H1 (cell line): ENCODE results near the gene RNF38. TPM values are rescaled to one million over a fixed set of nuclear protein-coding genes. Genes with fewer than 3 reads are reported as not detected.

ENCODE experiments used
- CTCF ChIA-PET: fragments of 300-600 bp; sonication (Branson Sonifier 250); formaldehyde crosslinking; loops from one replicate; lab custom pipeline; 2021; ENCODE audit not compliant: partially characterized antibody; lab: Charles Lee
- POLR2A ChIA-PET: fragments of 300-600 bp; sonication (Branson Sonifier 250); formaldehyde crosslinking; loops from one replicate; lab custom pipeline; 2021; ENCODE audit warnings: inconsistent platforms; ENCODE audit not compliant: partially characterized antibody; lab: Charles Lee
- DNase-seq, 2 experiments: peaks; one replicate each; pipeline versions ENCODE4 v3.0.0 to v3.0.0-alpha.2; 2010 to 2022; ENCODE audit warnings: low spot score in 2 of 2, low read depth in 1 of 2, mixed read lengths in 1 of 2
- FAIRE-seq: peaks from 2 replicates; lab custom pipeline; 2011; peaks lifted over from hg19 to GRCh38; lab: Jason Lieb, UNC
- H2AFZ ChIP-seq: 2 replicates; pipeline ENCODE4 v1.8.1; 2012; ENCODE audit warnings: low read length, inconsistent platforms
- H2AK5ac ChIP-seq: 2 replicates; pipeline ENCODE4 v1.6.1; 2013; ENCODE audit warnings: low read depth, low read length
- H2BK120ac ChIP-seq: replicated peaks from 2 replicates; pipeline ENCODE3; 2013; ENCODE audit warnings: low read depth, low read length, inconsistent platforms
- H2BK12ac ChIP-seq: 2 replicates; pipeline ENCODE4 v1.6.1; 2013; ENCODE audit warnings: low read depth, low read length
- H2BK15ac ChIP-seq: 2 replicates; pipeline ENCODE4 v1.6.1; 2013; ENCODE audit warnings: low read length
- H2BK20ac ChIP-seq: 2 replicates; pipeline ENCODE4 v1.6.1; 2013; ENCODE audit warnings: low read length
- H2BK5ac ChIP-seq: 2 replicates; pipeline ENCODE4 v1.6.1; 2013; ENCODE audit warnings: low read depth, low read length
- H3K14ac ChIP-seq: 2 replicates; pipeline ENCODE4 v1.6.1; 2013; ENCODE audit warnings: inconsistent platforms; ENCODE audit not compliant: insufficient read length
- H3K18ac ChIP-seq: 2 replicates; pipeline ENCODE4 v1.6.1; 2013; ENCODE audit warnings: low read length; ENCODE audit errors: extremely low read depth
- H3K23ac ChIP-seq: 2 replicates; pipeline ENCODE4 v1.6.1; 2013; ENCODE audit warnings: inconsistent platforms; ENCODE audit not compliant: insufficient read length
- H3K23me2 ChIP-seq: 2 replicates; pipeline ENCODE4 v1.6.1; 2013; ENCODE audit warnings: low read depth, low read length
- H3K27ac ChIP-seq: 2 replicates; pipeline ENCODE4 v1.6.1; 2011; ENCODE audit warnings: low read depth, low read length, inconsistent platforms
- H3K27me3 ChIP-seq, 4 experiments: replicated peaks in 1 of 4; 1 replicate in 1 of 4; 2 replicates in 3 of 4; pipeline versions ENCODE4 v1.6.1 to v1.8.1; 2011 to 2013; ENCODE audit warnings: low read length in 3 of 4, mild to moderate bottlenecking in 3 of 4, inconsistent platforms in 2 of 4, mixed read lengths in 2 of 4, moderate library complexity in 1 of 4; ENCODE audit not compliant: control insufficient read depth in 3 of 4, insufficient read depth in 3 of 4; ENCODE audit errors: extremely low read depth in 1 of 4
- H3K36me3 ChIP-seq, 4 experiments: 2 replicates each; pipeline versions ENCODE4 v1.6.1 to v1.8.1; 2011 to 2013; ENCODE audit warnings: mild to moderate bottlenecking in 4 of 4, low read length in 3 of 4, moderate library complexity in 2 of 4, control low read depth in 1 of 4, inconsistent platforms in 1 of 4; ENCODE audit not compliant: insufficient read depth in 4 of 4, control insufficient read depth in 2 of 4
- H3K4ac ChIP-seq: replicated peaks from 2 replicates; pipeline ENCODE3; 2013; ENCODE audit warnings: low read length, low read depth, mixed read lengths, inconsistent platforms; ENCODE audit not compliant: insufficient read length
- H3K4me1 ChIP-seq, 4 experiments: replicated peaks in 1 of 4; 1 replicate in 1 of 4; 2 replicates in 3 of 4; pipeline versions ENCODE4 v1.6.1 to v1.8.1; 2011 to 2013; ENCODE audit warnings: low read length in 3 of 4, inconsistent platforms in 2 of 4, mixed read lengths in 1 of 4; ENCODE audit not compliant: insufficient read depth in 4 of 4, control insufficient read depth in 3 of 4
- H3K4me2 ChIP-seq, 2 experiments: 2 replicates each; pipeline versions ENCODE4 v1.6.1 to v1.8.1; 2011 to 2013; ENCODE audit warnings: low read depth in 2 of 2, low read length in 2 of 2, control low read depth in 1 of 2, inconsistent platforms in 1 of 2, mild to moderate bottlenecking in 1 of 2; ENCODE audit not compliant: insufficient read depth in 1 of 2
- H3K4me3 ChIP-seq, 4 experiments: fragments of 200-600, 300-600 bp in 1 of 4; sonication (generic), shearing (Covaris generic), sonication (Bioruptor Twin) in 1 of 4; 2 replicates each; pipeline versions ENCODE4 v1.5.1 to v1.8.1; 2011 to 2016; ENCODE audit warnings: low read length in 4 of 4, low read depth in 3 of 4, control low read depth in 2 of 4, inconsistent platforms in 2 of 4, mild to moderate bottlenecking in 2 of 4, mixed read lengths in 1 of 4, moderate library complexity in 1 of 4; ENCODE audit not compliant: insufficient read depth in 2 of 4; ENCODE audit errors: extremely low read depth in 1 of 4
- H3K56ac ChIP-seq: replicated peaks from 2 replicates; pipeline ENCODE3; 2013; ENCODE audit warnings: low read depth, mild to moderate bottlenecking, mixed read lengths, low read length, inconsistent platforms; ENCODE audit not compliant: insufficient read length
- H3K79me1 ChIP-seq: 2 replicates; pipeline ENCODE4 v1.6.1; 2013; ENCODE audit warnings: low read depth, low read length, control low read depth
- H3K79me2 ChIP-seq, 2 experiments: 2 replicates each; pipeline versions ENCODE4 v1.6.1 to v1.8.1; 2012 to 2013; ENCODE audit warnings: low read length in 2 of 2, mild to moderate bottlenecking in 2 of 2, inconsistent platforms in 1 of 2; ENCODE audit not compliant: insufficient read depth in 2 of 2, control insufficient read depth in 1 of 2
- H3K9ac ChIP-seq, 4 experiments: replicated peaks in 1 of 4; 1 replicate in 1 of 4; 2 replicates in 3 of 4; pipeline versions ENCODE4 v1.6.1 to v1.8.1; 2011 to 2013; ENCODE audit warnings: low read depth in 3 of 4, low read length in 3 of 4, control low read depth in 2 of 4, mild to moderate bottlenecking in 2 of 4, moderate library complexity in 2 of 4, inconsistent platforms in 1 of 4; ENCODE audit errors: extremely low read depth in 1 of 4
- H3K9me3 ChIP-seq, 2 experiments: 2 replicates each; pipeline versions ENCODE4 v1.6.1 to v1.8.1; 2012 to 2013; ENCODE audit warnings: mild to moderate bottlenecking in 2 of 2, moderate library complexity in 2 of 2, control low read depth in 1 of 2, inconsistent platforms in 1 of 2, low read depth in 1 of 2, low read length in 1 of 2, mixed read lengths in 1 of 2; ENCODE audit not compliant: insufficient read depth in 2 of 2
- H4K20me1 ChIP-seq, 2 experiments: replicated peaks in 1 of 2; 2 replicates each; pipeline versions ENCODE3 to v1.8.1; 2011 to 2013; ENCODE audit warnings: inconsistent platforms in 2 of 2, low read length in 2 of 2, mild to moderate bottlenecking in 1 of 2; ENCODE audit not compliant: insufficient read depth in 2 of 2, control insufficient read depth in 1 of 2
- H4K5ac ChIP-seq: 2 replicates; pipeline ENCODE4 v1.6.1; 2013; ENCODE audit warnings: low read length, low read depth, mixed read lengths, inconsistent platforms; ENCODE audit not compliant: insufficient read length
- H4K8ac ChIP-seq: 2 replicates; pipeline ENCODE4 v1.8.0; 2013; ENCODE audit warnings: mild to moderate bottlenecking, moderate library complexity, low read length, inconsistent platforms; ENCODE audit not compliant: insufficient read depth; ENCODE audit errors: extremely low read depth
- H4K91ac ChIP-seq: replicated peaks from 2 replicates; pipeline ENCODE3; 2013; ENCODE audit warnings: low read length, mixed read lengths, inconsistent platforms; ENCODE audit not compliant: insufficient read length
- BACH1 ChIP-seq: IDR thresholded peaks from 2 replicates; pipeline ENCODE4 v1.6.1; 2012; ENCODE audit warnings: low read length, improper control_type of control experiment
- FOSL1 ChIP-seq: IDR thresholded peaks from 2 replicates; pipeline ENCODE4 v1.6.1; 2011; ENCODE audit warnings: mild to moderate bottlenecking, low read depth, low read length, moderate library complexity; ENCODE audit not compliant: insufficient read depth
- RBBP5 ChIP-seq: IDR thresholded peaks from 2 replicates; pipeline ENCODE4 v1.7.1; 2012; ENCODE audit warnings: low read depth, mild to moderate bottlenecking, inconsistent platforms, low read length, moderate library complexity, borderline replicate concordance
- SIN3A ChIP-seq, 2 experiments: IDR thresholded peaks in 1 of 2; conservative IDR thresholded peaks in 1 of 2; 2 replicates each; pipeline ENCODE4 v1.6.1; 2011 to 2012; ENCODE audit warnings: low read length in 2 of 2, improper control_type of control experiment in 1 of 2, low read depth in 1 of 2, mild to moderate bottlenecking in 1 of 2
- SP2 ChIP-seq: IDR thresholded peaks from 2 replicates; pipeline ENCODE4 v1.6.1; 2012; ENCODE audit warnings: mild to moderate bottlenecking, low read length, inconsistent platforms
- SP4 ChIP-seq: IDR thresholded peaks from 2 replicates; pipeline ENCODE4 v1.6.1; 2012; ENCODE audit warnings: low read length, inconsistent platforms
- TEAD4 ChIP-seq: IDR thresholded peaks from 2 replicates; pipeline ENCODE4 v1.6.1; 2012; ENCODE audit warnings: low read depth, low read length, inconsistent platforms, mixed read lengths
- WGBS, 2 experiments: shearing (Covaris generic) in 1 of 2; methylation state at CpG; one replicate each; pipeline versions ENCODE4 v1.1.6 to v1.1.7; 2013 to 2015; ENCODE audit warnings: low lambda C conversion rate in 2 of 2, mixed read lengths in 2 of 2, inconsistent platforms in 1 of 2, low coverage in 1 of 2, missing lambda C conversion rate in 1 of 2; ENCODE audit not compliant: insufficient replicate concordance in 2 of 2, insufficient coverage in 1 of 2, insufficient read length in 1 of 2; ENCODE audit errors: extremely low coverage in 1 of 2, missing lambda C conversion rate in 1 of 2; 5-methylcytosine and 5-hydroxymethylcytosine counted together
- polyA plus RNA-seq, 7 experiments: library from polyadenylated mRNA; depleted of rRNA in 3 of 7; stranded (reverse) in 5 of 7; unstranded in 2 of 7; fragments of >200 nt in 5 of 7; fragments of 200-250 nt in 2 of 7; gene quantifications; 1 replicate in 5 of 7; 2 replicates in 1 of 7; 4 replicates in 1 of 7; pipeline versions ENCODE4 v1.2.1 to v1.2.3, GENCODE V29; 2011 to 2013; ENCODE audit warnings: missing spikeins in 2 of 7, mixed read lengths in 2 of 7
- total RNA-seq: library from RNA; stranded (reverse); fragmentation: NEBNext Ultra II Directional; extraction: Animal tissue kit (Norgen Biotek cat#: 25700); gene quantifications from 2 replicates; pipeline ENCODE4 v1.2.1, GENCODE V29; 2021

RNF38 gene
- total and polyA plus RNA-seq, 2 of the 8 experiments (the other 6 are each of a cell fraction or from before 2014, with no cell fraction given), result 54.9 to 60.9 TPM

GRCh38 chr9:36346569-36346968 lies 53.5 kb downstream of the RNF38 start:
- Histone ChIP-seq H3K4me1 (no peaks in the 10 kb centered on the region), H4K5ac (no peak overlapping the region), H3K9me3 (no peaks in the 10 kb centered on the region), H2BK12ac (no peak overlapping the region), H3K4me2 (no peak overlapping the region), H3K36me3 (peaks cover 20 to 79% (median 53%) of the 10 kb centered on the region in 4 experiments), H3K23ac (no peak overlapping the region), H3K14ac (no peak overlapping the region), H3K4ac (no peak overlapping the region), H3K79me2 (no peaks in the 10 kb centered on the region), H3K27me3 (no peaks in the 10 kb centered on the region), H3K18ac (no peak overlapping the region), H3K9ac (no peak overlapping the region), H2AK5ac (no peak overlapping the region), H4K20me1 (no peaks in the 10 kb centered on the region), H3K23me2 (no peaks in the 10 kb centered on the region), H2AFZ (no peak overlapping the region), H2BK120ac (no peak overlapping the region), H4K8ac (no peak overlapping the region), H2BK20ac (no peak overlapping the region), H3K4me3 (no peak overlapping the region), H4K91ac (no peak overlapping the region), H3K56ac (no peak overlapping the region), H3K79me1 (no peaks in the 10 kb centered on the region; the same call in 1 of the 2 replicates), H2BK5ac (no peak overlapping the region), H2BK15ac (no peak overlapping the region), H3K27ac (no peak overlapping the region)
- no peak for TF ChIP-seq FOSL1
- TF ChIP-seq TEAD4, result no peak
- no peak for TF ChIP-seq BACH1
- no peak for TF ChIP-seq SP2
- no peak for TF ChIP-seq RBBP5
- TF ChIP-seq SP4, result no peak
- TF ChIP-seq SIN3A (conservative IDR thresholded peaks at IDR 0.05 in 1 of 2, IDR thresholded peaks at IDR 0.05 in 1 of 2; ENCODE audit: low read depth in 1 of 2, low read length in 2 of 2), result no peak
- WGBS, 2 experiments, result 96% methylated on average over 3 of the region's 3 CpGs; no CpG with 5 or more reads in 1 of the 2 experiments
- no peak for DNase-seq
- FAIRE-seq, result no peak
- POLR2A ChIA-PET, result interaction anchor here (0.7 to 1.0 kb wide), 2 partner anchors 13 to 83 kb away, joined by 3 to 4 read pairs; no protein-coding TSS in a partner anchor
- CTCF ChIA-PET, result interaction anchor here (1.1 to 2.2 kb wide), 2 partner anchors 10 to 134 kb away, joined by 3 to 8 read pairs; no protein-coding TSS in a partner anchor
